ENCODE measurements around the gene HSPA12B.

HSPA12B gene

DNA sequence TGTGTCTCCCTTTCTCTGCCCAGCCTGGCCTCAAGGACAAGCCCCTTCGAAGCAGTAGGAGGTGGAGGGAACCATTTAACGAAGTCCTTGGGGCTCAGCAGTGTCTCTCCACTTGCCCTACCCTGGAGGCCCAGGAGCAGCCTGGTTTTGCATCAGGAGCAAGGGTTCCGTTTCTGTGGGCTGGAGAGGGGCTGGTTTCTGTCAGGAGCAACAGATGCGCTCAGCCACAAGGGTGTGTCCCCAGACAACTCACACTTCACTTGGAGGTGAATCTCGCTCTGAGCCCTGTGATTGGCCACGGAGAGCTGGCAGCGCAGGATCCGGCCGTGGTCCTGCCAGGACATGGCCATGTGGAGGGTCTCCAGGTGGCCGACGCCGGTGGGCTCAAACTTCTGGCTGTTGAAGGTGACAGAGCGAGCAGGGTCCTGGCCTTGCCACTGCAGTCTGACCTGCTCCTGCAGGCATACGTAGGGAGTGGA, 27.0 kb upstream of the HSPA12B start:
- DNase-seq: no peak

DNA sequence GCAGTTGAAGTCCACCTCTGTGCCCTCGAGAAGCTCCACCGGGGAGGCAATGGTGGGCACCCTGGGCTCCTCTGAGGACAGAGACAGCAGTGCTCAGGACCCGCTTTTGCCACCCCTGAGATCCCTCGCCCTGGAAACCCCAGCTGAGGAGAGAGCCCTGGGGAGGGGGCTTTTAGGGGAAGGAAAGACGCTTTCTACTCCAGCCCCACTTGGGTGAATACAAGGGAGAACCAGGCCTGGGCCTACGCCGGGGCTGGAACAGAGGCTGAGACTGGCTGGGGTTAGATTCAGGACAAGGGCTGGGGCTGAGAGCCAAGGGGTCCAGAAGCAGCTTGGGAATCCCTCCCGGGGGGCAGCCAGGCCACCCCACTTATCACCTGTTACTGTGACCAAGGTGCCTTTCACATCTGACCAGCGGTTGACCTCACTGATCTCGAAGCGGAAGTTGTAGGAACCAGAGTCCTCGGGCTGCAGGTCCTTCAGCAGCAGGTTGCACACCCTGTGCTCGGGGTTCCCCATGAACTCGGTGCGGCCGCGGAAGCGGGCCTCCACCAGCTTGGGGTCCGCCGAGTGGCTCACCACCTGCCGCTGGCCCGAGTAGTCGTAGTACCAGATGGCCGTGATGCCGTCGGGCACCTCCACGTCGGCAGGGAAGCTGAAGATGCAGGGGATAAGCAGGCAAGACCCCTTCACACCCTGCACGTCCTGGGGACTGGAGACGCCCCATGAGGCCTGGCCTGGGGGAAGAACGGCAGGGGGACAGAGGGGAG, 26.3 kb upstream of the HSPA12B start:
- no peak for DNase-seq

- no peak for DNase-seq
These were observed 25.5 kb upstream of the HSPA12B start for GRCh38 chr20:3706774-3707507.

GRCh38 chr20:3707508-3707899, 25.0 kb upstream of the HSPA12B start:
- no peak for DNase-seq

GRCh38 chr20:3710011-3710466, 22.4 kb upstream of the HSPA12B start:
- DNase-seq: no peak

DNA sequence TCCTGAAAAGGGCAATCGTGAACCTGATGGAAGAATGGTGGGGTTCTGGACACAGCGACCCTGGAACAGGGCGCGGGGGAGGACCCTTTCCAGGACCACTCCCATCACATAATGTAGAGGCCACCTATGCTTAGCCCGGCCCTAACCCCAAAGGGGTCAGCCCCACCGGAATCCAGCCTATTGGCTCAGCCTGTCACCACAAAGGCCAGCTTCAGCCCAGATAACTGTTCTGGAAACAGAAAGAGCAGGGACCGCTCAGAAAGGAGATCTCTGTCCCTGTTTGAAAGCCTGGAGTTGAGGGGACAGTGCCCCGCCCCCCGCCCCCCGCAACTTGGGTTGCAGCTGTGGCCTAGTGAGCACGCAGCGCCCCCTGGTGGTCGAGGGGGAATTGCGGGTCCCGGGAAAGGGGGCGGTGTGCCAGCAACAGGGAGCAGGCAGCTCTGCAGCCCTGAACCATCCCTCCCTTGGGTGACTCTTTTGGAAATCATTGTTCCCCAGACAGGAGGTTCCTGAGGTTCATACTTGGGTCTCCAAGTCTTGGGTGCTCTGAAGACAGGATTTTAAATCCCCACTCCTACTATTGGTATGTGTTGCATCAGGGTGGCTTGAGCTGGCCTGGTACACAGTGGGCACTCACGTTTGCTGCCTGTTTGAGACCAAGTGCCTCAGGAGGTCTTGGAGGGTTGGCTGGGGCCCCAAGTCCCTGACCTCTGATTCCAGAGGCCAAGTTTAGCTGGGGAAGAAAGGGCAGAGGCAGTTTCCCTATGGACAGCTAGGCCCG, 21.6 kb upstream of the HSPA12B start:
- peak; percentile 85 for DNase-seq

GRCh38 chr20:3711484-3711941, 21.0 kb upstream of the HSPA12B start:
- no peak for DNase-seq

GRCh38 chr20:3712279-3712873, 20.1 kb upstream of the HSPA12B start, which contains the start of gene SIGLEC1:
Gene SIGLEC1, minus strand, starts transcription at chr20:3712600. Its CDS starts 5,472 bp downstream, at chr20:3707128.
- DNase-seq: no peak

DNA sequence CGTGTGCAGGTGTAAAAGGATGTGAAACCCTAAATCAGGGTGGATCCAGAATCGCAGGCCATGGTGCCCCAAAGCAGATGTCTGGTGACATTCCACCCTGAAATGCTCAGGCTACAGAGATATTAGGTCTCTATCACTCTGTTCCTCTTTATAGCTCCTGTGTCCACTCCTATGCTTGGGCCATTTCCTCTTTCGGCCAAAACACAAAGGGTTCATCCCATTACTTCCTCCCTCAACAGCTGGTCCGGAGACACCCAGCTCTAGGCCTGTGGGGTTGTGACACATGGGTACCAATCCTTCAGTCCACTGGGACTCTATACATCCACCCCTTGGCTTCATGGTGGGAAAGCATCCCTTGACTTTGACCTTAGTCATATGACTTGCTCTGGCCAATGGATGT, 18.4 kb upstream of the HSPA12B start:
- no peak for DNase-seq

- peak; percentile 35 for DNase-seq
These were observed 16.2 kb upstream of the HSPA12B start for GRCh38 chr20:3716195-3716834.

DNA sequence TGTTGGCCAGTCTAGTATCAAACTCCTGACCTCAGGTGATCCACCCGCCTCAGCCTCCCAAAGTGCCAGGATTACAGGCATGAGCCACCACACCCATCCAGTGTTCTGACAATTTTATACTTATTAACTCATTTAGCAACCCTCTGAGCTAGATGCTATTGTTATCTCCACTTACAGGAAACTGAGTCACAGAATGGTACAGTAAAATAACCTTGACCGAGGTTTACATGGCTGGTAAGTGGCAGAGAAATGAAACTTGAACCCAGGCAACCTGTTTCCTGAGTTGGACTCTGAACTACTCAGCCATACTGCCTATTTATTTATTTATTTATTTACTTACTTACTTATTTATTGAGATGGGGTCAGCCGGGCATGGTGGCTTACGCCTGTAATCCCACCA, 13.4 kb upstream of the HSPA12B start:
- no peak for DNase-seq

DNA sequence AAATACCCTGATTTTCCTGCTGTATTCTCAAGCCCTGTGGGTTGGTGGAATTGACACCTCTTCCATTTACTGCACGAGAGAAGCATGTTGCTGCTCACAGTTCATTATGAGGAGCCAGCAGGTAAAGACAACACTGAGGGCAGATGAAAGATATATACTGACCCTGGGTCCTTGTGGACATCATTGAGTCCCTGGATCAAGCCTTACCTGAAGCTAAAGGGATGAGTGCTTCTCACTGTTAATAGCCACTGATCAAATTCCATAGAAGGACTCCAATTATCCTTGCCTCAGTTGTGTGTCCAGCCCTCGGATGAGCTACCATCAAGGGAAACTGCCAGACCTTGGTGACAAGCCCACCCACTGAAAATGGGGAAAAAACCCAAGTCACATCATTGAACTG, 12.4 kb upstream of the HSPA12B start:
- no peak for DNase-seq

DNA sequence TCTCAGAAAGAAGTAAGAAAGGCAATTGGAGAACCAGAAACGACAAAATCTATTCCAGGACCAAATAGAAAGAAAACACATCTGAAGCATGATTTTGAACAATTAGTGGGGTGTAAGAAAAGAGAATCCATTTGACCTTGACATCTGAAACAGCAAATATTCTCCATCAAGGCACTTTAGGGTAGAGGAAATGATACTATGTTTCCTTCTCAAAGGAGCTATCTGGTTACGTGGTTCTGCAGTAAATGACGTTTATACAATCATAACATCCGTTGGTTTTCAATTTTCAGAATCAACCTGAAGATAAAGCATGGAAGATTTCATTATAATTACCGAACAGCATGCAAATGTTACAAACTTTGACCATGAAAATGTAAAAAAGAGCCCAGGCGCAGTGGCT, 11.9 kb upstream of the HSPA12B start:
- DNase-seq: no peak

DNA sequence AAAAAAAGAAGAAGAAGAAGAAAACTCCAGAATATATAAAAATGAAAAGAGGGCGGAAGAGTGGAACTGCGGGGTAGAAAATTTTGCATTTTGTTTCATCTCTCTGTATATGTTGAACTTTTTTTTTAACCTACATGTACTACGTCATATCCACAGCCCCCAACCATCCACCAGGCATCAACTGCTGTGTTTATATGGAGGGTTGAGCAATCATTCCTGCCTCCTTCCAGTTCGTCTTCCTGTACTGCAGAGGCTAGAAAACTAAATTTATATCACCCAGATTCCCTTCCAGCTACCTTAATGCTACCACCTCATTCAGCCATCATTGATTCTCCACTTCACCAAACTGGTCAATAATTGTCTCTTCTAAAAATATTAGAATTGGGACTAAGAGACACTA, 10.6 kb upstream of the HSPA12B start:
- no peak for DNase-seq

- DNase-seq: no peak
These were observed 9.2 kb upstream of the HSPA12B start for GRCh38 chr20:3723284-3723683.

DNA sequence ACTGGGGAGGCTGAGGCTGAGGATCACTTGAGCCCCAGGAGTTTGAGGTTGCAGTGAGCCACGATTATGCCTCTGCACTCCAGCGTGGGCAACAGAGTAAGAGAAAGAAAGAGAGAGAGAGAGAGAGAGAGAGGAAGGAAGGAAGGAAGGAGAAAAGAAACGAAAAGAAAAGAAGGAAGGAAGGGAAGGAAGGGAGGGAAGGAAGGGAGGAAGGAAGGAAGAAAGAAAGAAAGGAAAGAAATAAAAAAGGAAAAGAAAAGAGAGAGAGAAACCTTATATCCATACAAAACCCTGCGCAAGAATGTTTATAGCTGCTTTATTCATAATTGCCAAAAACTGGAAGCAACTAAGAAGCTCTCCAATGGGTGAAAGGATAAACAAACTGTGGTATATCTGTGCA, 8.1 kb upstream of the HSPA12B start:
- DNase-seq: no peak

- DNase-seq: no peak
These were observed 5.0 kb upstream of the HSPA12B start for GRCh38 chr20:3727401-3728021.

DNA sequence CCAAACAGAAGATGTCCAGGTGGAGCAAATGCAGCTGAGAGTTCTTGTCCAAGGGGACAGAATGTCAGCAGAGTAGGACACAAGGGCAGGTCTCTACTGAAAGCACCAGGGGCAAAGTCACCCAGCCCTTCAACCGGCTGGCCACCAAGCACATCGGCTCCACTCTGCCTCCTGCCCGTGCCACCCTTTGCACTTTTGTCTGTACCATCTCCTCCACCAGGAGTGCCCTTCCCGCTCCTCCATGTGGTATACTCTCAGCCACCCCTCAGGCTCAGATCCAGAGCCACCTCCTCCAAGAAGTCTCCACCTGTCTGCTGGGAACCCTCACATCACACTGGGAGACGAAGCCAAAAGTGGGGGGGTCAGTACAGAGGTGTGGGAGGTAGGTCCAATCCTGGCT, 4.1 kb upstream of the HSPA12B start:
- DNase-seq: no peak

DNA sequence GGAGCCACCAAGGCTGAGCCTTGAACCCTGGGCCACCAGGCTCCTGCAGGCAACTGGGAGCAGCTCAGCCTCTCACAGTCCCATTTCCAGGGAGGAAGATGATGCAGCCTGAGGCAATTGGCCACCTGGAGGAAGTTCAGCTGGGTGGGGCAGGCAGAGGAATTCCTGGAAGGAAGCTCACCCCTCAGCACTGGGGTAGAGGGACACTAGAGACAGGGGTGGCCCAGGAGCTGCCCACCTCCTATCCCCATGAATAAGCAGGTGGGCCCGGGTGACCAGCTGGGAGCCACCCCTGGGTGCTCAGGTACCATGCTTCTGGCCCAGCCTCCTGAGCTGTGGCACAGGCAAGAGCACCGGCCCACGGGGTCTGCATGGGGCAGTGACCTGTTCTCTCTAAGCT, 3.6 kb upstream of the HSPA12B start:
- no peak for DNase-seq

GRCh38 chr20:3729378-3729777, 3.1 kb upstream of the HSPA12B start:
- DNase-seq: no peak

DNA sequence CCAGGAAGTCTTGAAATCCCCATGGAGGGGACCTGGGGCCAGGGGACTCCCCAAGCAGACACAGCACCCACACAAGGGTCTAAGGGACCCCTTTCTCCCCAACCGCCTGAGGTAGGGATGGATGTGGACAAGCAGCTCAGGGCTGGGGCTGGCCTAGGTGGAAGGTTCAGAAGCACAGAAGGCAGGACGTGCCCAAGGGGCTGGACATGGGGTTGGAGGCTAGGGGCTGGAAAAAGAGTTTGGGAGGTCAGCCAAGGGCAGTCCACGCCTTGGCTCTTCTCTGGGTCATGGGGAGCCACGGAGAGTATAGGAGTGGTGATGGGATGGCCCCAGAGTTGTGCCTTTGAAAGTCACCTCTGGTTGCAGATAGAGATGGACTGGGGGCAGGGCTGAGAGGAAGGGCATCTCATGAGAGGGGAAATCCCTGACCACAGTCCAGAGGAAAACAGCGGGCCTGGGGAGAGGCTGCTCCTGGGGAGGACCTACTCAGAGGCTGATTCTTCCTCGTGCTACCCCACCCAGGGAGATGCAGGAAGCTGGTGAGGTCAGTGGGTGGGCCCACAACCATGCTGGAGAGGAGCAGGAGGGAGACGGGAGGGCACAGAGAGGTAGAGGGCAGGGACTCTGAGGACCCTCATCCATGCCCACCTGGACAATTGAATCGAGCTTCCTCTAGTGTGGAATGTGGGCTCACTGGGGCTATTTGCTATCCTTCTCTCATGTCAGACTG, 2.5 kb upstream of the HSPA12B start:
- no peak for DNase-seq

Data from activated CD4-positive, alpha-beta T cell treated with anti-CD3 and anti-CD28 coated beads, Interleukin-2, Interleukin-6, amounts not matched to agents 100 ng/mL and 50 ng/mL, durations not matched to agents 16 hours and 8 hours (primary cell).